ENCODE measurements around the gene PTPRD. TPM values are rescaled to one million over a fixed set of nuclear protein-coding genes. Genes with fewer than 3 reads are reported as not detected.

The PTPRD gene
- total RNA-seq, 4 donors from 2014 or later: 0.78 to 11.7 (median 1.6) TPM

DNA sequence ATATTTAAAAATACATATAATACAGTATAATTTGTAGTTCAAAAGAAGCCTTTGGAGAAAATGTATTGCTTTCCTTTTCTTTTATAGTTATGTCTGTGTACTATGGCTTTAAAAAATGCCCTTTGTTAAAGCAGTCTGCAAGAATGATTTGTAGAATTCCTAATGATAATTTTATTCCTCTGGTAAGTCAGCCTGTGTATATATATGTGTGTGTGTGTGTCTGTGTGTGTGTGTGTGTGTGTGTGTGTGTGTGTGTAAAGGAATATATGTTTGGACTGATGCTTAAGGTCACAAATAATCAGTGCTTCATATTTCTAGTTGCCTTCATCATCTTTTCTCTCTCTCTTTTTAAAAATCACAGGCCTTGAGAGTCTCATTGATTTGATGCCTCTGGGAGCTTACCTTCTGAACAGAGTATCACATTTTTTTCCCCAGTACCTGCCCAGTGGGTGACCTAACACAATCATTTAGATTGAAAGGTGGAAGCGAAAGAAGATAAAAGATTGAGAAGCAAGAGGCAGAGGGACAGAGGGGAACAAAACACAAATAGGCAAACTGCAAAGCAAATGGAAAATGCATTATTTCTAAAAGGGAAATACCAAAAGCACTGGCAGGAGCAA is 2104.0 kb downstream of the PTPRD start:
- H3K36me3 ChIP-seq: no peaks in the 10 kb centered on the region
- H3K27me3 ChIP-seq: no peaks in the 10 kb centered on the region
- no peak for DNase-seq
- TF ChIP-seq POLR2A (IDR thresholded peaks at IDR 0.05): no peak
- TF ChIP-seq CTCF (IDR thresholded peaks at IDR 0.05 in 4 of 5, conservative IDR thresholded peaks at IDR 0.05 in 1 of 5): no peak
- intact Hi-C loops (cut with DNase I; ENCODE audit: low total_unique reads) (no loop called here), in situ Hi-C loops (cut with MboI; ENCODE audit: low sequenced_read_pairs in 4 of 4) (no loop called here)
- H3K27ac ChIP-seq: no peak overlapping the region
- H3K9me3 ChIP-seq: no peaks in the 10 kb centered on the region
- H3K4me1 ChIP-seq: no peaks in the 10 kb centered on the region
- no peak for ATAC-seq
- H3K4me3 ChIP-seq: no peak overlapping the region

DNA sequence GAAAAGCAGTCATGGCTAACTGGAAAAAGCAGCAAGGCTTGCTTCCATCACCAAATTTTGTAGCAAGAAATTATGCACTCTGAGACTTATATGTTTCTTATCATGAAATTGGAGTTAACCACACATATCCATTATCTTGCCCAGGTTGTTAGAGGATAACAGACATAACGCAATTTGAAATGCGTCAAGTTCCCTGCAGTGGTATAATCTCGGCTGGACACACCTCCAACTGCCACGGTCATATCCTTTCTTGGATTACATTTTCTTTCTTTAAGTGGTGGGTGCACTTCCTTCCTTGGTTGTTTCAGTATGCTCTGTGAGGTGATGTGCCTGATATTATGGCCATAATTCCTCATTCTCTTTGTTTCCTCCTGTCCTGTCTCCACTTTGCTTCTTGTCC is 2118.2 kb downstream of the PTPRD start:
- no peak for ATAC-seq
- H3K36me3 ChIP-seq: no peaks in the 10 kb centered on the region
- no peaks in the 10 kb centered on the region for H3K9me3 ChIP-seq
- no peaks in the 10 kb centered on the region for H3K4me1 ChIP-seq
- in situ Hi-C loops (cut with MboI; ENCODE audit: low sequenced_read_pairs in 4 of 4): loop anchor here in 1 of 4 donors (25.0 kb wide), 1 partner anchor 393 kb away; no protein-coding TSS in a partner anchor
- DNase-seq: no peak
- TF ChIP-seq CTCF (IDR thresholded peaks at IDR 0.05 in 4 of 5, conservative IDR thresholded peaks at IDR 0.05 in 1 of 5): no peak
- no peak for TF ChIP-seq POLR2A (IDR thresholded peaks at IDR 0.05)
- H3K27ac ChIP-seq: no peak overlapping the region
- intact Hi-C loops (cut with DNase I; ENCODE audit: low total_unique reads): loop anchor here (10.0 kb wide), 1 partner anchor 60 kb away; no protein-coding TSS in a partner anchor
- no peak overlapping the region for H3K4me3 ChIP-seq
- no peaks in the 10 kb centered on the region for H3K27me3 ChIP-seq

- in situ Hi-C loops (cut with MboI; ENCODE audit: low sequenced_read_pairs in 4 of 4) (loop anchor here in 1 of 4 donors (25.0 kb wide), 1 partner anchor 395 kb away; no protein-coding TSS in a partner anchor), intact Hi-C loops (cut with DNase I; ENCODE audit: low total_unique reads) (loop anchor here (10.0 kb wide), 1 partner anchor 58 kb away; no protein-coding TSS in a partner anchor)
- ATAC-seq: no peak
- Histone ChIP-seq H3K27me3 (no peaks in the 10 kb centered on the region), H3K36me3 (no peaks in the 10 kb centered on the region), H3K4me3 (no peak overlapping the region), H3K9me3 (no peaks in the 10 kb centered on the region), H3K27ac (no peak overlapping the region), H3K4me1 (no peaks in the 10 kb centered on the region)
- no peak for DNase-seq
- TF ChIP-seq POLR2A (IDR thresholded peaks at IDR 0.05) (no peak), CTCF (IDR thresholded peaks at IDR 0.05 in 4 of 5, conservative IDR thresholded peaks at IDR 0.05 in 1 of 5) (no peak)
These were observed 2120.1 kb downstream of the PTPRD start for GRCh38 chr9:8492679-8493078.

DNA sequence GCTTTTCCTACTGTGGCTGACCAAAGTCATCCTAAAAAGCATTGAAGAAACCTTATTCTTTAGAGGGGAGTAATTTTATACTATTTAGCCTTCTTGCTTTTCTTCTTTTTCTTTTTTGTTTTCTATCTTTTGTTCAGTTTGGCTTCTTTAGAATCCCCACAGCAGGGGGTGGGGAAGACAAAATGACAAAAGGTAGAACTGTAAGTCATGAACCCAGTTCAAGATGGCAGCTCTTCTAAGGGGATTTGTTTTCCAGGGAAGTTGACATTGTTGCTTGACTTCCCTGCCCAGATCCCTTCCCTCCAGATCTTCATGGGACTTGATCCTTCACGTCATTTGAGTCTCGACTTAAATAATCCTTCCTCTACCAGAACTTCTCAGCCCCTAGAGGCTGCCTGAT is 2120.8 kb downstream of the PTPRD start:
- in situ Hi-C loops (cut with MboI; ENCODE audit: low sequenced_read_pairs in 4 of 4) (loop anchor here in 1 of 4 donors (25.0 kb wide), 1 partner anchor 395 kb away; no protein-coding TSS in a partner anchor), intact Hi-C loops (cut with DNase I; ENCODE audit: low total_unique reads) (loop anchor here (10.0 kb wide), 1 partner anchor 57 kb away; no protein-coding TSS in a partner anchor)
- H3K27ac ChIP-seq: no peak overlapping the region
- no peaks in the 10 kb centered on the region for H3K27me3 ChIP-seq
- H3K36me3 ChIP-seq: no peaks in the 10 kb centered on the region
- no peaks in the 10 kb centered on the region for H3K4me1 ChIP-seq
- TF ChIP-seq POLR2A (IDR thresholded peaks at IDR 0.05) (no peak), CTCF (IDR thresholded peaks at IDR 0.05 in 4 of 5, conservative IDR thresholded peaks at IDR 0.05 in 1 of 5) (no peak)
- no peak for DNase-seq
- H3K4me3 ChIP-seq: no peak overlapping the region
- H3K9me3 ChIP-seq: no peaks in the 10 kb centered on the region
- no peak for ATAC-seq
